Measurements from ENCODE around the gene IMMP1L.

The IMMP1L gene

GRCh38 chr11:31441296-31441695 is 68.1 kb downstream of the IMMP1L start:
- no peak for TF ChIP-seq CTCF (IDR thresholded peaks at IDR 0.05)

GRCh38 chr11:31437742-31438435 is 71.5 kb downstream of the IMMP1L start:
- no peak for TF ChIP-seq CTCF (IDR thresholded peaks at IDR 0.05)

GRCh38 chr11:31433851-31434250 is 75.6 kb downstream of the IMMP1L start:
- TF ChIP-seq CTCF (IDR thresholded peaks at IDR 0.05) = no peak

GRCh38 chr11:31424652-31425051 is 84.8 kb downstream of the IMMP1L start:
- no peak for TF ChIP-seq CTCF (IDR thresholded peaks at IDR 0.05)

GRCh38 chr11:31422703-31423102 is 86.7 kb downstream of the IMMP1L start:
- TF ChIP-seq CTCF (IDR thresholded peaks at IDR 0.05) = no peak

- no peak for TF ChIP-seq CTCF (IDR thresholded peaks at IDR 0.05)
Measured at GRCh38 chr11:31421820-31422219, 87.6 kb downstream of the IMMP1L start.

GRCh38 chr11:31419669-31420068 is 89.8 kb downstream of the IMMP1L start:
- no peak for TF ChIP-seq CTCF (IDR thresholded peaks at IDR 0.05)

- no peak for TF ChIP-seq CTCF (IDR thresholded peaks at IDR 0.05)
Measured at GRCh38 chr11:31419138-31419537, 90.3 kb downstream of the IMMP1L start.

Measured in LNCAP (cell line).